HG02885 (cell line): ENCODE data around the gene KRT82.
"Not testable (repeated sequence)": the region's sequence is repeated elsewhere in the genome, so short reads cannot be mapped to it uniquely, and the experiment has no call there.

Experiments
- ATAC-seq: cut with Tn5 transposase; IDR thresholded peaks from one replicate; pipeline ENCODE4 v1.9.1; 2021; ENCODE audit warnings: mild to moderate bottlenecking; ENCODE audit not compliant: unreplicated experiment, poor library complexity

The KRT82 gene

DNA sequence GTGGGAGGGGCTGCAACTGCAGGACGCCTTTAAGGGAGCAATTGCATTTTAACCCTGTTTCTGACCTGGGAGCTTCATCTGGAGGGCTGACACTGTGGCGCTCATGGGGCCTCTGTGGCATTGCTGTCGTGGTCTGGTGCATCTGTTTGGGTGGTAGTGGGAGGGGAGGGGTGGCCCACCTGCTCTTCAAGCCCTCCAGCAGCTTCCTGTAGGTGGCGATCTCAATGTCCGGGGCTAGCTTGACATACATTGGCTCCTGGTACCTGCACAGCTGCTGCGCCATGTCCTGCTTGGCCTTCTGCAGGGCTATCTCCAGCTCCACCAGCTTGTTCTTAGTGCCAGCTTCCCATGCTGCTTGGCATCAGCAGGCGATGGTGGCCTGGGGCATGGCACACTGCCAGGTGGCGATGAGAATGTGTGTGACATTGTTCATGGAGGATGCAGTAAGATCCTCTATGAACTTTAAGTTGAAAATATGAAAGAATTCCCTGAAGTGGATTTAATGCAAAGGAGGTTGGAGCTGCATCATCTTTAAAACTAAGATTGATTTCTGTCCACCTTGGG lies 7.7 kb upstream of the KRT82 start:
- no peak for ATAC-seq

DNA sequence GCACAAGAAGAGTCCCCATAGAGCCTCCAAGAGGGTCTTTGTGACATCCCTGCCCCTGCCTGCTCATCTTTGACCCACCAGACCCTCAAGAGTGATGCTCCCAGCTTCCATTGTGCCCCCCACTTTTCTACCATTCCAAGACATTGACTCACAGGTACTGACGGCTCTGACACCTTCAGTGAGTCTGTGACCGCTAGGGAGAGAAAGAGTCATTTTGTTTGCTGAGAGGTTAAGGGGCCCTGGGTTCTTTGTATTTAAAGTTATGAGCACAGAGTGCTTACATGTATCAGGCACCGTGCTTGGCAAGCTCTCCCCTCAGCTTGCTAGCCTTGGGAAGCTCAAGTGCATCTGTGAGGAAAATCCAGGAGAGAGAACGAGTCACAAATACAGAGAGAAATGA lies 7.1 kb upstream of the KRT82 start:
- no peak for ATAC-seq

DNA sequence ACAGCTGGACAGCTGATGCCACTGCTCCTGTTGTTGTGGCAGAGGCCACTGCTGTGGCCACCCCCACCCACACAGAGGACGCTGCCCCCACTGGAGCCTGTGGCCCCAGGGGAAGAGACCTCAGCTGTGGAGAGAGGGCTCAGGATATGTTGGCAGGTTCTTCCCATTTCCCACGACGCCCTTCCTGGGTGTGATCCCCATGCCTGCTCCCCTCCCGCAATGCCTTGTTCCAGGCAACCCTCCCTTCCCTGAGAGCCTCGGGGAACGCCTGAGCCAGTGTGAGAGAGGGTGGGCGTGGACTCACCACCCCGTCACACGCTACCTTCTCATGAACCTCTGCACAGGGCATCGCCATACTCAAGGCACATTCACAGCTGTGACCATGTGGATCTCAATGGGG lies 5.7 kb upstream of the KRT82 start:
- no peak for ATAC-seq

DNA sequence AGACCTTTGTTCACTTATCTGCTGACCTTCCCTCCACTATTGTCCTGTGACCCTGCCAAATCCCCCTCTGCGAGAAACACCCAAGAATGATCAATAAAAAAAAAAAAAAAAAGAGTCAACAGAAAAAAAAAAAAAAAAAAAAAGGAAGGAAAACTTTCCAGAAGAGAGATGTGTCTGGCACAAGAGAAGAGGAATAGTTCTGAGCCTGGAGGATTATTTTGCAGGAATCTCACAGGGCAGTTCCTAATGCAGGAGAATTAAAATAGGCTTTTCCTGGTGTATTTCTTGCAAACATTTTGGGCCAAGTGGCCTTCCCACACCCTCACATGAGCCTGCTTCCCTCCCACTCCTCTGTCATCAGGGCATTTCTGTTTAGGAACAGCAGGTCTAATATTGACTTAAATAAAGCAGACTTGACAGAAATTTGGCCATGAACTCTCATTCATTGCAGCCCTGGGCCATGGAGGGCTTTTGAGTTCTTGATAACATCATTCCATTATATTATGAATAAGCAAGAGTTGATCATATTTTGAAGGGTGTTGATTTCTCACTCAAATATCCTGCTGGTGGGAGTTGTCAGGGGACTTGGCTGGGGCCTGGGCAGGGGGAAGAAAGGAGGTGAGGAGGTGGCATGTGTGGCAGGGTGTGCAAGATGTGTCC lies 4.6 kb upstream of the KRT82 start:
- ATAC-seq, result not testable (repeated sequence)

DNA sequence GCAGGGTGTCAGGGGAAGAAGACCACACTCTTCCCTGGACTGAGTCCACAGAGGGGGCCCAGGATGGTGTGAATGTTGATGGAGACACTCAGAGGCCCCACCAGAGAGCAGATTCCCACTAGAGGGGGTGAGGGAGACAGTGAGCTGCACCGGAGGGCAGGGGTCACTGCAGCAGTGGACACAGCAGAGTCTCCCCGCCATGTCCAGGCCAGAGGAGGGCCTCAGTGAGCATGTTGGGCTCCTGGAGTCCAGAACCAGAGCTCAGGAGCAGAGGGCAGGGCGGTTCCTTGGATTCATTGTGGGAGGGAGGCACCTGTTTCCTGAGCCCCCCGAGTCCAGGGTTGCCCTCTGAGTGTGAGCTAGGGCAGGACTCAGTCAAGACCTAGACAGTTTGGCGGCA lies 1.8 kb upstream of the KRT82 start:
- ATAC-seq, result no peak

DNA sequence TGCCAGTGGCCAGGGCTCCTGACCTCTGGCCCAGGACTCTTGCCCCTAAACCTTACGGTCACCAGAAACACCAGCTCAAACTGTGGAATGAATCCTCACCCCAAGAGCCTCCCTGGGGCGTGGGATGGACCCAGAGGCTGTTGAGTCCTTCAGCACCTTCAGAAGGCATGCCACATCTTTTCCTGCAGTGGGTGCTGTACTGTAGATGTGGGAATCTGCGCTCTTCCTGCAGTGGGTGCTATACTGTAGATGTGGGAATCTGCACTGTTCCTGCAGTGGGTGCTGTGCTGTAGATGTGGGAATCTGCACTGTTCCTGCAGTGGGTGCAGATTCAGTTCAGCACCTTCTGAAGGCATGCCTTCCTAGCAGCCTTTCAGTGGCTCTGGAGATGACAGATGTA lies 1.2 kb downstream of the KRT82 start:
- no peak for ATAC-seq

DNA sequence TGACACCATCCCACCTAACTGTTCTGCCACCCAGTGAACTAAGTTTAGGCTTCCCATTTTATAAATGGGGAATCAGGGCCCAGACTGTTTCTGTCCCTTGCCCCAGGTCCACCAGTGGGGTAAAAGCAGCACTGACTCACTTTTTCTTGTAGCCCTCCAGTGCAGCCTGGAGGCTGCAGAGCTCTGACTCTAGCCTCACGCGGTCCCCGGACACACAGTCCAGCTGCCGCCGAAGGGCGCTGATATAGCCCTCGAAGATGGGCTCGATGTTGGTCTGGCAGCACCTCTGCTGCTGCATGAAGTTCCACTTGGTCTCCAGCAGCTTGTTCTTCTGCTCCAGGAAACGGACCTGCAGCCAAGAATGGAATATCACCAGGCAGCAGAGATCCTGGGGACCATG lies 2.6 kb downstream of the KRT82 start:
- ATAC-seq, result no peak

DNA sequence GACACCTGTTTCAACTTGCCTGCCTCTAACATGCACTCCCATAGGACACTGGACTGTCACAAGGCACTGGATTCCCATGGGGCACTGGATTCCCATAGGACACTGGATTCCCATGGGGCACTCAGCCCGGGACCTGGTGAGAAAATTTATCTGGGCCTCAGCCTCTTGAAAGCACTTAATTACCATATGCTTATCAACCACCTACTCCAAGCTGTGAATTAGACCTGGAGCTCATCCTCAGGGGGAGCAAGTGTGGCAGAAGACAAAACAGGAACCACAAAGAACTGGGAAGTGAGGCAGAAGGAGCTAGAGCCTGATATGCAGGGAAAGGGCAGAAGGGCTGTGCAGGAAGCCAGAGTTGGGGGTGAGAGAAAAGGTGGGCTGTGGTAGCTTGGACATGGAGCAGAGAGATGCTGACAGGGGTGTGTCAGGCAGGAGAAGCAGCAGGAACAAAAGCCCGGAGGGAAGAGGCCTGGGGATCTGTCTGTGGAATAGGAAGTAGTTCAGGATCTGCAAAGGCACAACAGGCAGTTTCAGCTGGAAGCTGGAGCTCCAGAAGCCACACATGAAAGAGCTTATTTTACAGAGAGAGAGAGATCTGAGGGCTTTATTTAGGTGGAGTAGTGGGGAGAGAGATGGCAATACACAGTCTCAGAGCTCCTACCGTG lies 3.1 kb downstream of the KRT82 start:
- no peak for ATAC-seq

DNA sequence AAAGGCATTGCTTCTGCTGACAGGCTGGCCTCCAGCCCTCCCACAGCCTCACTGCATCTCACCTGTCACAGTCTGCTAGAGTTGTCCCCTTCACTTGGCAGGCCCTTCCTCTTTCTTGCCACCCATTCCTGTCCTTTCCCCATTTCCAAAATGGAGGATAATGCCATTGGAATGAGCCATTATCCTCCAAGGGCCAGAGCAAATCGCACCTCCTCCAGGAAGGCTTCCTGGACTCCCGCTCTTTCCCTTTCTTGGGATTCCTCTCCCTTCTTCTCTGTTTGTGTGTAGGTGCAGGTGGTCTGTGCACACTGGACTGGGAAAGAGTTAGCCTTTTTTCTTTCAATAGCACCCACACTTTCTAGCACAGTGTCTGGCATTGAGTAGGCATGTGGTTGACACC lies 3.8 kb downstream of the KRT82 start:
- ATAC-seq, result no peak

DNA sequence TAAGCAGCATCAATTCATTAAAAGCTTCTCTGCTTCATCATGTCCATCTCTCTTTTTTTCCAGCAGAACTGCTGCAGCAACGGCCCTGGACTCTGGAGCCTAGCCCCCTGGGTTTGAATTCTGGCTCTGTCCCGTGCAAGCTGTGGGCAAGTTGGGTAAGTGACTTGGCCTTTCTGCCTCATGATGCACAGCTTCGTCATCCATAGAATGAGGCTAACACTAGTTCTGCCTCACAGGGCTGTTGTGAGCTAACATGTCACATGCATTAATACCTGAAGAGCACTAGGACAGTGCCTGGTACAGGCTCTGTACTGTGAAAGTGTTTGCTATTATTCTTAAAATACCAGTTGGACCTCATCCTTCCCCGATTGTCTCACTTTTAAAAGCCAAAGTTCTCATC lies 4.2 kb downstream of the KRT82 start:
- ATAC-seq, result no peak

DNA sequence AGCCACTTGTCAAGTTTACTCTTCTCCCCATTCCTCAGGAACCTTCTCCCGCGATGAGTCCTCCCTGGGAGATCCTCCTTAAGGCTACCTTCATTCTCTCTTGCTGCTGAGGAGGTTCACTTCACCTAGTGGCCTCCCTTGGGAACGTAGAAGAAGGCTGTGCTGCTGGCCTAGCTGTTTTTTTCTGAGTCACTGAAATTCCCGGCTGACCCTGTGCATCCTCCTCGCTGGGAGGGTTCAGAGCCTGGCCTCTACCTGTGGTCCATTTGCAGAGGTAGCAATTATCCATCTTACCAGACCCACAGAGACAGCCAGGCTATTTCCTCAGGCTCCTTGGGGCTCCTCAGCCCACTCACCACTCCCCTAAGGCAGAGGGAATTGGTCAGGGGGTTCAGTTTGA lies 4.6 kb downstream of the KRT82 start:
- no peak for ATAC-seq

DNA sequence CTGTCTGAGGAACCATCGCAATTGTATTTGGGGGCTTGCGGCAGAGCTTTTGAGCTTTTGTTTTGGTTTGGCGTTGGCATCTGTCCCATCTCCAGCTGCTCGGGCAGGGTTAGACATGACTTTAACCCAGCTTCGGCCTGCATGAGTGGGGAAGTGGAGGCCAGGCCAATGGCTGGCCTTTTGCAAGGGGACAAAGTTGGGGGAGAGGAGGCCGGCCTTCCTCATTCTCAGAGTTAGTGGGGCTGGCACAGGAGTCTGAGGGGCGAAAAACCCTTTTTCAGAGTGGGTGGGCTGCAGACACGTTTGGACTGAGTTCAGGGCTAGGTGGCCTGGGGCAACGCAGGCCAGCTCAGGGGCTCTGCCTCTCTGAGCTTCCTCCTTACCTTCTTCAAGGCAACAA lies 5.2 kb downstream of the KRT82 start:
- ATAC-seq, result no peak

DNA sequence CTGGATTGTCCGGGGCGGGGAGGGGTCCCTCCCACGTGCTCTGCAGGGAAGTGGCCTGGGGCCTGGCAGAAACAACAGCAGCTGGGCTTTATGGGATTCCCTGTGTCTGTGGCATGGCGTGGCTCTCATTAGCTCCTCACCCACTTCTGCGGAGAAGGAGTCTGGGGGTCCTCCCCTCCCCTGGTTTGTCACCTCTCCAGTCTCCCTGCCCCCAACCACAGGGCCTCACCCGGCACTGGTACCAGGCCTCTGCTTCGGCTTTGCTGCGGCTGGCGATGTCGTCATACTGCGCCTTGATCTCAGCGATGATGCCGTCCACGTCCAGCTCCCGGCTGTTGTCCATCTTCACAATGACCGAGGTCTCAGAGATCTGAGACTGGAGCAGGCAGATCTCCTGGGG lies 6.4 kb downstream of the KRT82 start:
- no peak for ATAC-seq

DNA sequence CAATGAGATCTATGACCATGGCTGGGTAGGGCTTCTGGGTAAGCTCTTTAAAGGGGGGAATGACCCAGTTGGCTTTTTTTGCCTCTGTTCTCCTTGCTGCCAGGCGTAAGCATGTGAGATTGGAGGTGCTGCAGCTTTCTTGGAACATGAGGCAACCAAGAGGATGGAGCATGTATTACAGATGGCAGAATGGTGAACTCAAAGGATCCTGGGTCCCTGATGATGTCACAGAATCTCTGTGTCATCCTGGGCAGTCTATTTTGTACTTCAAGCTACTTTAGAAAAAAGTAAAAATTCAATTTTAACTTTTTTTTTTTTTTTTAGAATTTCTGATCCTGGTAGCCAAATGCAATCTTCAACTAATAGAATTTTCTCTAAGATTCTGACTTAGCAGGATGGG lies 8.0 kb downstream of the KRT82 start:
- no peak for ATAC-seq

DNA sequence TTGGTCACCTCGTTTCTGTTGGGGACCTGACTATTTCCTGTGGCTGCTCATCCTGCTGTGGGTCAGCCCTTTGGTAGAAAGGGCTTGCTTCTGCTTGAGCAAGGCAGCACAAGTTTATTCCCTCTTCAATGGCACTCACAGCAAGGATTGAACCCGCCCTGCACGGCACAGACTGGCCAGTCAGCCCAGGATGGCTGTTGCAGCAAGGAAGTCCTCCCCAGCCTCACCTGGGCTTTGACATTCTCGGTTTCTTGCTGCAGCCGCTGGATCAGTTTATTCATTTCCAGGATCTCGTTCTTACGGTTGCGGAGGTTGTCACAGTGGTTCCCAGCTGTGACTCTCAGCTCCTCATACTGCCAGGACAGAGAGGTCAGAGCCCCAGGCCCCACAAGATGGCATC lies 9.5 kb downstream of the KRT82 start:
- ATAC-seq, result no peak

DNA sequence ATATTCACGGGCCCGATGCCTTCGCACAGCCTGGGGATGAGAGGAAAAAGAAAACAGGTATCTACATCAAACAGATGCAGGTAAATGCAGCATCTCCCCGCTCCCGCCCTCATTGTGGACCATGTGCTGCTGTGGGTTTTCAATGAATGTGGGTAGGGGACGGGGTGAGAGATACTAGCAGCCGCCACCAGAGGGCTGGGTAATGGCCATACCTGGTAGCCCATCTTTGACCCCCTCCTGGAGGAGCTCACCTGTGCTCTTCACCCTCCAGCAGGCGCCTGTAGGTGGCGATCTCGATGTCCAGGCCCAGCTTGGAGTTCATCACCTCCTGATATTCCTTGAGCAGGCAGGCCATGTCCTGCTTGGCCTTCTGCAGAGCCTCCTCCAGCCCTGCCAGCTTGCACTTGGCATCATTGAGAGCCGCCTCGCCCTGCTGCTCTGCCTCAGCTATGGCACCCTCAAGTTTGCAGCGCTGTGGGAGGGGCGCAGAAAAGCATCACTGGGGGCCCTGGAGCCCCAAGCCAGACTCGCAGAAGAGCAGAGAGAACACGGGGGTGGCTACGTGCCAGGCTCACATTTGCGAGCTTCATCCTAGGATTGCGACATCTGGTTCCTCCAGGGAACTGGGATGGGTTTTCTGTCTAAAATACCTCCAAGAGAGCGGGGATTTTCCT lies 10.2 kb downstream of the KRT82 start:
- no peak for ATAC-seq

DNA sequence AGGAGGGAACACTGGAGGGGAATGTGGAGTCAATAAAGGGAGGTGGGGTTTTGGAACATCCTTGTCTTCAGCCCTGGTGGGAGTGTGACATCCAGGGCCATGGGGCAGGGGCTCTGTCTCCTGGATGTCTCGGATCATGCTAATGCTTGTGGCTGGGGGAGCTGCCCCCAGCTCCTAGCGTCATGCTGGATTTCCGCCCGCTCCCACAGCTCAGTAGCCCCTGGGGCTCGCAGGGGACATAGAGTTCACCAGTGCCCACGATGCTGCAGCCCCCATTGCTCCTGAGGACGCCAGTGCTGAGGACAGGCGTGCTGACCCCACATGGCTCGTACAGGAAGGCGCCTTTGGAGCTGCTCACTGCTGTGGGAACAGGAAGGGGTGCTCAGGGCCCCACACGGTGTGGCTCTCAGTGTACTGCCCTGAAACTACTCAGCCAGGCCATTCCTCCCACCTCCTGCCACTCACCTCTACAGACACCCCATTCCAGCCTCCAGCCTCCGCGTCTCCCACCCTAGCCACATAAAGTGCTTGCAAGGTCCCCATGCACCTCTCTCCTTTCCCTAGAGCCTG lies 11.2 kb downstream of the KRT82 start:
- ATAC-seq, result no peak

DNA sequence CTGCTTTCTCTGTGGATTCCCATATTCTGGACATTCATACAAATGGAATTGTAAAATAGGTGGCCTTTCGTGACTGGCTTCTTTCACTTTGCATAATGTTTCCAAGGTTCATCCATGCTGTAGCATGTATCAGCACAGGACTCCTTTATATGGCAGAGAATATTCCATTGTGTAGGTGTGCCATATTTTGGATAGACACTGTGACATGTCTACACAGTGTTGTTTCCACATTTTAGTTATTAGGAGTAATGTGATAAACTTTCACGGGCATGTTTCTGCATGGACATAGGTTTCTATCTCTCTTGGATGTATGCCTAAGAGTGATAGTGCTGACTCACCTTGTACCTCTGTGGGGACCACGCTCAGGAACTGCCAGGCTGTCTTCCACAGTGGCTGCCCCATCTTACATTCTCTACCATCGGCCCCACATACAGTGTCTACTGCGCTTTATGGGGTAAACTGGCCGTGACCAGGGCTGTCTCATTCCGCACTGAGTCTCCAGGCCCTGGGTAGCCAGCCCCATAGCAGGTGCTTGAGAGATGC lies 13.6 kb downstream of the KRT82 start:
- ATAC-seq, result no peak

DNA sequence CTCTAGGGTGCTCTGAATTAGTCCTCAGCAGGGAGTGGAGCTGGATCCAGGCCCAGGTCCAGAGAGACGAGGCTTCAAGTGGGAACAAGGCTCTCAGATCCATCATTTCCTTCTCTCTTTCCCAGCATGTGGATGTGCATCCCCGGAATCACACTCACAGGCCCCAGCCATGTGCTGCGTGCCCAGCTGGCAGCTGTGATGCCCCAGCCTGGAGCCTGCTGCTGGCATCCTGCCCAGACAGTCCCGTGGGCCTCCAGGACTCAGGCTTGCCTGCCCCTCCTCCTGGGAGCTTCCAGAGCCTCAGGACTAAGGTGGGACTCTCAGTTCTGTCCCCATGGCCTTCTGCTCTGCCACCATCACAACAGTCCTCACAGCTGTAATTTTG lies 14.5 kb downstream of the KRT82 start:
- ATAC-seq, result no peak

DNA sequence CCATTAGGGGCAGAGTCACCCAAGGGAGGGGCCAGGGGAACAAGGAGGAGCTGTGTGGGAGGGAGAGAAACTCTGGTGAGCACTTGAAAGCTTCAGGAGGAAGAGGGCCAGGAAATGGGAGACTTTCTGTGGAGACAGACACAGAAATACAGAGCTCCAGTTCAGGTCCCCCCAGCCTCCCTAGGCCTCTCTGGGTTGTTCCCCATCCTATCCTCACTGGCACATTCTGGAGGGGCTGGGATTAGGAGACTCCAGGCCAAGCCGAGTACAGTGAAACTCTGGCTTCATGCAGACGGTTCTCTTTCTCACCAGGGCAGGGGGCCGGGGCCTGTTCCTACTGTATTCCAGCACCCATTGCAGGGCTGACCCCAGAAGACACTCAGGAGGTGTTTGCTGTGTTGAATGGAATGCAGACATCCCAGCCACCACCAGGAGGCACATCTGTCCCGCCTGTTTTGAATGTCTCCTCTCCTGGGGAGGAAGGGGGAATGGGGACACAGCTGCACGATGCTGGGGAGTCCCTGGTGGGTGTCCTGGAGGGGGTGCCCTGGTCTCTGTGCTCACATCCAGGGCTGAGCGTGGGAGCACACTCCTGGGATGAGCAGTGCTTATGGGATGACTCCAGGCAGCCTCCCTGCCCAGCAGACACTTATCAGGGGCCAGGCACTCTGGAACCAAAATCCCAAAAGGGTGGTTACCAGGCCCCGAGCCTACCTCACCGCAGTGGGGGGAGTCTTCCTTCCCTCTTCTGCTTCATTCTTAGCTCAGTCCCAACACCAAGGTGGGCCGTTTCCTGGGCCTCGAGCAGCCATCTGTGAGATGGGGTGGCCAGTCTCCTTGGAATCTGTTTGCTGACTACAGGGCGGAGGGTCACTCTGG lies 15.2 kb downstream of the KRT82 start:
- ATAC-seq, result no peak
